Neural crest cell (in vitro differentiated cells): ENCODE measurements around the gene CYB561D2. TPM values are rescaled to one million over a fixed set of nuclear protein-coding genes. Genes with fewer than 3 reads are reported as not detected.

Source experiments
- DNase-seq: peaks from one replicate; pipeline ENCODE4 v3.0.0; 2021; ENCODE audit warnings: low read depth, mixed read lengths, low spot score
- H3K27ac Mint-ChIP-seq: one replicate; pipeline ENCODE4 v1.8.0; 2021; ENCODE audit warnings: mild to moderate bottlenecking, mixed read lengths; ENCODE audit not compliant: unreplicated experiment
- H3K27me3 Mint-ChIP-seq: 2 replicates; pipeline ENCODE4 v1.8.0; 2021; ENCODE audit warnings: low read depth, mild to moderate bottlenecking, mixed read lengths
- H3K36me3 Mint-ChIP-seq: 2 replicates; pipeline ENCODE4 v1.8.0; 2021; ENCODE audit warnings: low read depth, mild to moderate bottlenecking, mixed read lengths
- H3K4me1 Mint-ChIP-seq: 2 replicates; pipeline ENCODE4 v1.8.0; 2021; ENCODE audit warnings: mixed read lengths
- H3K4me3 Mint-ChIP-seq: one replicate; pipeline ENCODE4 v1.8.0; 2021; ENCODE audit warnings: mild to moderate bottlenecking, mixed read lengths
- H3K9me3 Mint-ChIP-seq: 2 replicates; pipeline ENCODE4 v1.8.0; 2021; ENCODE audit warnings: mixed read lengths
- total RNA-seq: library from RNA; stranded (reverse); gene quantifications from 2 replicates; pipeline ENCODE4 v1.2.1, GENCODE V29; 2021
- TF ChIP-seq, protein P1 (sequence below): fragments of 200-600 bp; sonication (generic); conservative IDR thresholded peaks from 2 replicates; pipeline ENCODE4 v1.5.0; 2021; ENCODE audit warnings: antibody characterized with exemption, mild to moderate bottlenecking

Gene CYB561D2
- total RNA-seq, 1 donor from 2014 or later = 11.7 TPM

DNA sequence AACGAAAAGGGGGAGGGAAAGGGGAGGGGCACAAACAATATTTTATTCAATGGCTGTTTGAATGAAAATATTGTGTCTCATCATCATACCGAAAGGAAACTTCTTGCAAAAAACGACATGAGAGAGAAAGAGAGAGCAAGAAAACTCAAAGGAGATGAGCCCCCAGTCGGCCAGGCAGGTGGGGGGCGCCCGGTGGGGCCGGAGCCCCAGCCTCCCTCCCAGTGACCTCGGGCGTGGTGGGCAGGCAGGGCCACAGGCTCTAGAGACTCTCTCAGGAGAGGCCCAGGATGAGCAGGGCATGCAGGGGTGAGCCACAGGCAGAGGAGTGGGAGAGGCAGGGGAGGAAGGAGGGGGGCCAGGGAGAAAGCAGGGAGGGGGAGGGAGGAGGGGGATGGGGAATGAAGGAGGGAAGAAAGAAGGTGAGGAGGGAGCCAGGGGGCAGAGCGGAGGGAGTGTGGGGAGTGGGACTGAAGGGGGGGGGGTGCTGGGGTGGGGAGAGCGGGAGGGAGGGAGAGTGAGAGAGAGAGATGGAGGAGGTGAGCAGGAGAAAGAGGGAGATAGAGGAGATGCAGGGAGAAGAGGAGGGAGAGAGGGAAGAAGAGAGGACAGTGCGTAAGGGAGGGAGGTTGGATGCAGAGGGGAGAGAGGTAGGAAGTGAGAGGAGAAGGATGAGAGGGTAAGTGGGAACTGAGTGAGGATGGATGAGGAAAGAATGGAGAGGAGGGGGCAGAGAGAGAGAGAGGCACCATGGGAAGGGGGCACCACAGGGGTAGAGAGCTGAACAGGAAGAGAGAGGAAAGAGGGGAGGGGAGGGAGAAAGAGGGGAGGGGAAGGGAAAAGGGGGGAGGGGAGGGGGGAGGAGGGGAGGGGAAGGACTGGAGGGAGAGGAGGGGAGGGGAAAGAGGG lies 22.7 kb downstream of the CYB561D2 start:
- Mint-ChIP-seq H3K9me3 (no peaks in the 10 kb centered on the region), H3K36me3 (no peaks in the 10 kb centered on the region), H3K27me3 (no peaks in the 10 kb centered on the region), H3K4me1 (peaks cover 25% of the 10 kb centered on the region), H3K4me3 (no peak overlapping the region), H3K27ac (no peak overlapping the region)
- TF ChIP-seq, protein P1, sequence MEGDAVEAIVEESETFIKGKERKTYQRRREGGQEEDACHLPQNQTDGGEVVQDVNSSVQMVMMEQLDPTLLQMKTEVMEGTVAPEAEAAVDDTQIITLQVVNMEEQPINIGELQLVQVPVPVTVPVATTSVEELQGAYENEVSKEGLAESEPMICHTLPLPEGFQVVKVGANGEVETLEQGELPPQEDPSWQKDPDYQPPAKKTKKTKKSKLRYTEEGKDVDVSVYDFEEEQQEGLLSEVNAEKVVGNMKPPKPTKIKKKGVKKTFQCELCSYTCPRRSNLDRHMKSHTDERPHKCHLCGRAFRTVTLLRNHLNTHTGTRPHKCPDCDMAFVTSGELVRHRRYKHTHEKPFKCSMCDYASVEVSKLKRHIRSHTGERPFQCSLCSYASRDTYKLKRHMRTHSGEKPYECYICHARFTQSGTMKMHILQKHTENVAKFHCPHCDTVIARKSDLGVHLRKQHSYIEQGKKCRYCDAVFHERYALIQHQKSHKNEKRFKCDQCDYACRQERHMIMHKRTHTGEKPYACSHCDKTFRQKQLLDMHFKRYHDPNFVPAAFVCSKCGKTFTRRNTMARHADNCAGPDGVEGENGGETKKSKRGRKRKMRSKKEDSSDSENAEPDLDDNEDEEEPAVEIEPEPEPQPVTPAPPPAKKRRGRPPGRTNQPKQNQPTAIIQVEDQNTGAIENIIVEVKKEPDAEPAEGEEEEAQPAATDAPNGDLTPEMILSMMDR = no peak
- no peak for DNase-seq

DNA sequence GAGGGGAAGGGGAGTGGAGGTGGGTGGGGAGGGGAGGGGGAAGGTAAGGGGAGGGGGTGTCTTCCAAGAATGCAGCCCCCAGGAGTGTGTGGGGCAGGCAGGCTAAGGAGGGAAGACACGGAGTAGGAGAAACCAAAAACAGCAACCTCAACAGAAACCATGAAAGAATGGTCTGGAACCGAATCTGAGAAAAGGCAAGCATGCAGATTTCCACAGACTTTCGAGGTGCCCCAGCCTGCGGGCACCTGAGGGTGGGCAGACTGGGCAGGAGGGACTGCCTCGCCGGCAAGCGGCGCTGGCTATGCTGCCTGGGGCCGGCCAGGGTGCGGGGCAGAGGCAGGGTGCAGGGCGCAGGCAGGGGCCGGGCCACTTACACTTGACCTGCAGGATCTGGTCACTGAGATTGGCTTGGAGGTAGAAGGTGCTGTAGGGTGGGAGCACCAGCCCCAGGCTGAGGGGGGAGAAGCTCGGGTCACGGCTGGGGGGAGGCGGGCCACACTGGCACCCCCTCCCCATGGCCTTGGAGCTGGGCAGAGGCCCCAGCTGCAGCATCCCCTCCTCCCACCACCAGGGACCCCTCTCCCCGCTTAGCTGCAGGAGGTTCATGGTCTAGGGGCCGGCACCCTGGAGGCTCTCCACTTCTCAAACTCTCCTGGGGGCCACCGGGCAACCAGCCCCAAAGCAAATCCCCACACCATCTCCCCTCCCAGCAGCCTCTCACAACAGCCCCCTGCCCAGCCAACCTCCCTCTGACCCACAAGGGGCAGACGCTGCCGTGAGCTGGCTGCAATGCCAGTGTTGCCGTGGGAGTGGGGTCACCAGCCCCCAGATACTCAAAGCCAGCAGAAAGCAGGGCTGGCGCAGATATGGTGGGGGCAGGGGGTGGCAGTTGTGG lies 23.9 kb downstream of the CYB561D2 start:
- DNase-seq = no peak
- Mint-ChIP-seq H3K36me3 (no peaks in the 10 kb centered on the region), H3K9me3 (no peaks in the 10 kb centered on the region), H3K4me1 (peaks cover 25% of the 10 kb centered on the region), H3K27ac (no peak overlapping the region), H3K4me3 (no peak overlapping the region), H3K27me3 (no peaks in the 10 kb centered on the region)
- TF ChIP-seq, protein P1 = no peak

DNA sequence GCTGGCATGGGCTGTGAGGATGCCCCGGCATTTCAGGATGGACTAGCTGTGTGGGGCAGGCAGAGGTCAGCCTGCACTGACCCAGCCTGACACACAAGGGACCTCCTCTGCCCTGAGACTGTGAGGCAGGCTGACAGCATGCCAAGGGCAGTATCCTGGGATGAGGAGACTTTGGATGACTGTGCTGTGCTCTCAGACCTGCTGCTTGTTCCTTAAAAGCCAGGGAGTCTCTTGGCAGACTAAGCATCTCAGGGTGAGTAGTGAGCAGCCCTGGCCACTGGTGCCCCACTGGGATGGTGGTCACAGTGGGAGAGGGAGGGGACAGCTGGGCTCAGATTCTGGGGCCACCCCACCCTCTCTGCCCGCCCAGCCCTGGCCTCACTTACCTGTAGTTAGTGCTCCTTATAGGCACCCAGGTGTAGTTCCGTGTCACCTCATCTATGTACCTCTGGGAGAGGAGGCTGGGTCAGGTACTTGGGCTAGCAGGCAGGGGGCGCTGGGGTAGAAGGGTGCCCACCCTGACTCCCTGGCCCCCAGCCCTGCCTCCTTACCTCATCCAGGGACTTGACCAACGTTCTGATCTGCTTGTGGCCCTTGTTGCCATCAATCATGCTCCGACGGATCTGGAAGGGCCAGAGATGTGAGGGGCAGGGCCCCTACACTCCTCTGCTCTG lies 24.7 kb downstream of the CYB561D2 start:
- TF ChIP-seq, protein P1 = peak; percentile 21
- no peaks in the 10 kb centered on the region for H3K27me3 Mint-ChIP-seq
- no peak overlapping the region for H3K4me3 Mint-ChIP-seq
- no peaks in the 10 kb centered on the region for H3K36me3 Mint-ChIP-seq
- H3K4me1 Mint-ChIP-seq = peaks cover 25% of the 10 kb centered on the region
- no peak overlapping the region for H3K27ac Mint-ChIP-seq
- no peak for DNase-seq
- no peaks in the 10 kb centered on the region for H3K9me3 Mint-ChIP-seq

DNA sequence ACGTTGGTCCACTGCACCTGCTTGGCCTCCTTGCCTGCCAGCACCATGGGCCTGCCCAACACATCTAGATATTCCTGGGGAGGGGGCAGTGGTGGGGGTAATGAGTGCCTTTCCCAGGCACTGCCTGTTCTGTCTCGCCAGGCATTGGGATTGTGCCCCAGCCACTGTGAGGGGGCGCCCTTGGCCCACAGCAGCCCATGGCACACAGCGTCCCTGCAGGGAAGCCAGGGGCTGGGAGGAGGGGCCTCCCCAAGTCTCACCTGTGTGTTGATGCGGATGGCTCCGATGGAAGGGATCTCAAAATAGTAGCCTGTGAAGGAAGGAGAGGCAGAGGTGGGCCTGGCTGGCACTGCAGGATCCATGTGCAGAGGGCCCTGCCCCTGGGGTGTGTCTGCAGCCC lies 27.4 kb downstream of the CYB561D2 start:
- no peak overlapping the region for H3K27ac Mint-ChIP-seq
- H3K36me3 Mint-ChIP-seq = no peaks in the 10 kb centered on the region
- H3K27me3 Mint-ChIP-seq = no peaks in the 10 kb centered on the region
- H3K9me3 Mint-ChIP-seq = no peaks in the 10 kb centered on the region
- no peak for DNase-seq
- TF ChIP-seq, protein P1 = no peak
- H3K4me1 Mint-ChIP-seq = peaks cover 12% of the 10 kb centered on the region
- no peak overlapping the region for H3K4me3 Mint-ChIP-seq

DNA sequence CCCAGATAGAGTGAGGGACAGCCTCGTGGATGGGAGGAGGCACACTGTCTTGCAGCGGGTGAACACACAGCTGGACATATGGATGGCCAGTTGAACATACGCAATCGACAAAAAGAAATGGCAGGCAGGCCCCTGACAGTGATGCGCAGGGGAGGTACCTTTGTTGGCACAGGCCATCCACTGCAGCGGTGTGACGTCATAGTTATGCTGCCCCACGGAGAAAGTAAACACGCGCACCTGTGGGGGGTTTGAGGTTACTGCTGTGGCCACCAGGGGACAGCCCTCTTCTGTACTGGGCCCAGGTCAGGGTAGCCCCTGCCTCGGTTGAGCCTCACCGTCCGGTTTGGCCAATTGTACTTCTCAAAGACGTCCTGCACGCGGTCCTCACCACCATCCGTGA lies 28.1 kb downstream of the CYB561D2 start:
- Mint-ChIP-seq H3K4me1 (peaks cover 7% of the 10 kb centered on the region), H3K4me3 (no peak overlapping the region), H3K36me3 (no peaks in the 10 kb centered on the region), H3K27ac (peak overlapping the region; percentile 78), H3K27me3 (no peaks in the 10 kb centered on the region), H3K9me3 (no peaks in the 10 kb centered on the region)
- DNase-seq = no peak
- TF ChIP-seq, protein P1 = no peak
